CD4-positive, alpha-beta T cell treated with Interleukin-2 at 100 ng/mL for 4 hours (primary cell): ENCODE results near the gene CPNE7.
"Not testable (repeated sequence)": the region's sequence is repeated elsewhere in the genome, so short reads cannot be mapped to it uniquely, and the experiment has no call there.

Source experiments
- DNase-seq: peaks from one replicate; pipeline ENCODE4 v3.0.0-alpha.2; 2020; ENCODE audit warnings: low spot score

The CPNE7 gene

GRCh38 chr16:89565506-89566372 is 9.8 kb upstream of the CPNE7 start:
- DNase-seq: peak; percentile 39

- no peak for DNase-seq
Measured at GRCh38 chr16:89567656-89568594, 7.6 kb upstream of the CPNE7 start.

- DNase-seq: no peak
Measured at GRCh38 chr16:89569506-89570341, 5.8 kb upstream of the CPNE7 start.

- DNase-seq: no peak
Measured at GRCh38 chr16:89570342-89570923, 5.1 kb upstream of the CPNE7 start.

- DNase-seq: not testable (repeated sequence)
Measured at GRCh38 chr16:89570983-89571598, 4.5 kb upstream of the CPNE7 start.

- DNase-seq: no peak
Measured at GRCh38 chr16:89571636-89572035, 3.9 kb upstream of the CPNE7 start.

- DNase-seq: no peak
Measured at GRCh38 chr16:89572073-89572484, 3.5 kb upstream of the CPNE7 start.

- DNase-seq: no peak
Measured at GRCh38 chr16:89572485-89573205, 2.9 kb upstream of the CPNE7 start.

- no peak for DNase-seq
Measured at GRCh38 chr16:89573826-89574680, 1.5 kb upstream of the CPNE7 start.

GRCh38 chr16:89574681-89575246 is 794 bp upstream of the CPNE7 start:
- DNase-seq: peak; percentile 46

GRCh38 chr16:89576153-89577054 is 846 bp downstream of the CPNE7 start:
- no peak for DNase-seq

GRCh38 chr16:89577055-89577759 is 1.6 kb downstream of the CPNE7 start:
- no peak for DNase-seq

GRCh38 chr16:89579351-89579750 is 3.8 kb downstream of the CPNE7 start:
- DNase-seq: no peak

- no peak for DNase-seq
Measured at GRCh38 chr16:89581045-89581695, 5.6 kb downstream of the CPNE7 start.

GRCh38 chr16:89581861-89582563 is 6.5 kb downstream of the CPNE7 start:
- DNase-seq: no peak

- no peak for DNase-seq
Measured at GRCh38 chr16:89582614-89583196, 7.1 kb downstream of the CPNE7 start.
